ENCODE results near the gene AKAP17A.
"Not testable (repeated sequence)": the region's sequence is repeated elsewhere in the genome, so short reads cannot be mapped to it uniquely, and the experiment has no call there.

GRCh38 chrX:1564077-1564476, 27.3 kb upstream of the AKAP17A start:
- TF ChIP-seq, protein P1, sequence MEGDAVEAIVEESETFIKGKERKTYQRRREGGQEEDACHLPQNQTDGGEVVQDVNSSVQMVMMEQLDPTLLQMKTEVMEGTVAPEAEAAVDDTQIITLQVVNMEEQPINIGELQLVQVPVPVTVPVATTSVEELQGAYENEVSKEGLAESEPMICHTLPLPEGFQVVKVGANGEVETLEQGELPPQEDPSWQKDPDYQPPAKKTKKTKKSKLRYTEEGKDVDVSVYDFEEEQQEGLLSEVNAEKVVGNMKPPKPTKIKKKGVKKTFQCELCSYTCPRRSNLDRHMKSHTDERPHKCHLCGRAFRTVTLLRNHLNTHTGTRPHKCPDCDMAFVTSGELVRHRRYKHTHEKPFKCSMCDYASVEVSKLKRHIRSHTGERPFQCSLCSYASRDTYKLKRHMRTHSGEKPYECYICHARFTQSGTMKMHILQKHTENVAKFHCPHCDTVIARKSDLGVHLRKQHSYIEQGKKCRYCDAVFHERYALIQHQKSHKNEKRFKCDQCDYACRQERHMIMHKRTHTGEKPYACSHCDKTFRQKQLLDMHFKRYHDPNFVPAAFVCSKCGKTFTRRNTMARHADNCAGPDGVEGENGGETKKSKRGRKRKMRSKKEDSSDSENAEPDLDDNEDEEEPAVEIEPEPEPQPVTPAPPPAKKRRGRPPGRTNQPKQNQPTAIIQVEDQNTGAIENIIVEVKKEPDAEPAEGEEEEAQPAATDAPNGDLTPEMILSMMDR (IDR thresholded peaks at IDR 0.05) = not testable (repeated sequence)
- not testable (repeated sequence) for TF ChIP-seq POLR2A (IDR thresholded peaks at IDR 0.05)
